Measurements from ENCODE around the gene UPK3B.
A peak's percentile ranks its signal among the peaks of the same experiment; 100 is the strongest.
"Not testable (repeated sequence)": the region's sequence is repeated elsewhere in the genome, so short reads cannot be mapped to it uniquely, and the experiment has no call there.

Gene UPK3B

DNA sequence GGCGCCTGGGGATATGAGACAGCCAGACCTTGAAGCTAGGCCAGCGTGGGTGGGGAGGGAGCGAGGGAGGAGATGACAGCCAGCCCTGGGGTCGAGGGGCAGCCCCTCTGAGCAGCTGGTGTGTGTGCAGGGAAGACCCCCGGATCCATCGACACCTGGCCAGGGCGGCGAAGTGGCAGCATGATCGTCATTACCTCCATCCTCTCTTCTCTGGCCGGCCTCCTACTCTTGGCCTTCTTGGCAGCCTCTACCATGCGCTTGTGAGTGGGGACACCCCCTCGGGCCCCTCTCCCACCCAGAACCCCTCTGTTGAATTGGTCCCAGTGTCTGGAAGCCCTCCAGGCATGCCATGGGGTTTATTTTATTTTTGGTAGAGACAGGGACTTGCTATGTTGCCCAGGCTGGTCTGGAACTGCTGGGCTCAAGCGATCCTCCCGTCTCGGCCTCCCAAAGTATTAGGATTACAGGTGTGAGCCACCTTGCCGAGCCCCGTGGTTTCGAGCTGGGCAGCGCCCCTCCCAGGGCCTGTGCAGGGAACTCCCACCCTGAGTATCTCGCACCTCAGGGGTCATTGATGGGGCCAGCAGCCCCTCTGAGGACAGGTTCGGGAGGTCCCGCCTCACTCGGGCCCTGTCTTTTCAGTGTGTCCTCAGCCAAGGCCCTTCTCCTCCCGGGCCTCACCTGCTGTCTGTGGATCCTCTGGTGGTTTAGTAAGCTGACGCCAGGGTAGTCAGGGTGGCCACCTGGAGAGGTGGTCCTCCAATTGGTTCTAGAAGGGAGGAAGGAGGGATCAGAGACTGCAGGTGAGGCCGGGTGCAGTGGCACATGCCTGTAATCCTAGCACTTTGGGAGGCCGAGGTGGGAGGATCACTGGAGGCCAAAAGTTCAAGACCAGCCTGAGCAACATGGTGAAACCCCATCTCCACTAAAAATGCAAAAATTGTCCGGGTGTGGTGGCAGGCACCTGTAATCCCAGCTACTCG is 3.8 kb downstream of the UPK3B start:
- no peak for DNase-seq (ENCODE audit: low read depth)

DNA sequence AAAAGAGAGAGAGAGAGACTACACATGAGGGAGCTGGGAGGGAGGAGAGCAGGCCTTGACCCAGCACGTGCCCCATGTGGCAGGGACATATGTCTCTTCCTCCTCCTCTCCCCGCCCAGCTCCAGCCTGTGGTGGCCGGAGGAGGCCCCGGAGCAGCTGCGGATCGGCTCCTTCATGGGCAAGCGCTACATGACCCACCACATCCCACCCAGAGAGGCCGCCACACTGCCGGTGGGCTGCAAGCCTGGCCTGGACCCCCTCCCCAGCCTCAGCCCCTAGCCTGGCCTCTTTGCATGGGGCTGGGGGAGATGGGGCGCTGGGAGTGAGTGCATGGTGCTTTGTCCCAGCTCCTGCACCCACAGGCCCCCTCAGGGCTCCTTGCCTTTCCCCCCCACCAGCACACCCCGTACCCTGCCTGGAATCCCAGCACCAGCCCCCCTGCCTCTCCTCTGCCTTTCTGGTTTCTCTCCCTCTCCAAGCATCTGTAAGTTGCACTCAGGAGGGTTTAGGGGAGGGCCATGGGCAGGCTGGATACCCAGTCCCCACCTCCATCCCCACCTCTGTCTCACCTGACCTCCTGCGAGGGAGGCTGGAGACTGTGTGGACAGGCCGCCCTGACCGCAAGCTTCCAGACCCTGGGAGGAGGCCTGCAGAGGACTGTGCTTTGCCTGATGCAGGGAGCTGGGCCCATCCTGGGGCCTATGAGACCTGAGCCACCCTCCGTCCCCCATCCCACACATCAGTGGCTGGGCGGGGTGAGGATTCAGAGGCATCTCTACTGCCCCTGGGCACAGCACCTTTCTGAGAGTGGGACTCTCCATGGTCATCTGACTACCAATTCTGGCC is 4.8 kb downstream of the UPK3B start:
- DNase-seq (ENCODE audit: low read depth) = no peak

GRCh38 chr7:76515999-76516443 is 5.7 kb downstream of the UPK3B start:
- peak; percentile 36 for DNase-seq (ENCODE audit: low read depth)

DNA sequence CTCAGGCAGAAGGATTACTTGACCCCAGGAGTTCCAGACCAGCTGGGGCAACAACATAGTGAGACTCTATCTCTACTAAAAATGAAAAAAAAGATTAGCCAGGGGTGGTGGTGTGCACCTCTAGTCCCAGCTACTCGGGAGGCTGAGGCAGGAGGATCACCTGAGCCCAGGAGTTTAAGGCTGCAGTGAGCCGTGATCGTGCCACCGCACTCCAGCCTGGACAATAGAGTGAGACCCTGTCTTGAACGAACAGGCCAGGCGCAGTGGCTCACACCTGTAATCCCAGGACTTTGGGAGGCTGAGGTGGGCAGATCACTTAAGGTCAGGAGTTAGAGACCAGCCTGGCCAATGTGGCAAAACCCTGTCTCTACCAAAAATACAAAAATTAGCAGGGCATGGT is 6.6 kb downstream of the UPK3B start:
- not testable (repeated sequence) for DNase-seq (ENCODE audit: low read depth)

GRCh38 chr7:76526183-76526582 is 15.8 kb downstream of the UPK3B start:
- not testable (repeated sequence) for DNase-seq (ENCODE audit: low read depth)

GRCh38 chr7:76531643-76532042 is 21.3 kb downstream of the UPK3B start:
- not testable (repeated sequence) for DNase-seq (ENCODE audit: low read depth)

DNA sequence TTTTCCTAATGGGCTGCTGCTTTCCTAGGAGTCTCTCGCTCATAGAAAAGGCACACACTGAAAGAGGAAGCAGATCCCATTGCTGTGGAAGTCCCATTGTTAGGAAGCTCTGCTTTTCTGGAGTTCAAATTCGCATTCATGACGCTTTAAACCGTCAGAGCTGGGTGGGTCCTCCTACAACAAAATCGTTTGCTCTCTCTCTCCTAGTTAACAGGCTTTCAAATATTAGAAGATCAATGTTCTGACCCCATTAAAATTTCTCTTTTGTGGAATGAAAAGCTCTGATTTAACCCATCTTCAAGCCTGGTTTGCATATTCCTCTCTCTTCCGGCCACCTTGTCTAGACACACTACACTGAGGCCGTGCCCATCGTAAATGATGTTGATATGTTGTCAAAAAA is 32.8 kb downstream of the UPK3B start, which contains the start of gene SPDYE16:
SPDYE16 (minus strand) TSS at position 101 of the 400 bp plus-strand sequence. CDS start 1,838 bp downstream, outside the sequence.
- DNase-seq (ENCODE audit: low read depth) = not testable (repeated sequence)

DNA sequence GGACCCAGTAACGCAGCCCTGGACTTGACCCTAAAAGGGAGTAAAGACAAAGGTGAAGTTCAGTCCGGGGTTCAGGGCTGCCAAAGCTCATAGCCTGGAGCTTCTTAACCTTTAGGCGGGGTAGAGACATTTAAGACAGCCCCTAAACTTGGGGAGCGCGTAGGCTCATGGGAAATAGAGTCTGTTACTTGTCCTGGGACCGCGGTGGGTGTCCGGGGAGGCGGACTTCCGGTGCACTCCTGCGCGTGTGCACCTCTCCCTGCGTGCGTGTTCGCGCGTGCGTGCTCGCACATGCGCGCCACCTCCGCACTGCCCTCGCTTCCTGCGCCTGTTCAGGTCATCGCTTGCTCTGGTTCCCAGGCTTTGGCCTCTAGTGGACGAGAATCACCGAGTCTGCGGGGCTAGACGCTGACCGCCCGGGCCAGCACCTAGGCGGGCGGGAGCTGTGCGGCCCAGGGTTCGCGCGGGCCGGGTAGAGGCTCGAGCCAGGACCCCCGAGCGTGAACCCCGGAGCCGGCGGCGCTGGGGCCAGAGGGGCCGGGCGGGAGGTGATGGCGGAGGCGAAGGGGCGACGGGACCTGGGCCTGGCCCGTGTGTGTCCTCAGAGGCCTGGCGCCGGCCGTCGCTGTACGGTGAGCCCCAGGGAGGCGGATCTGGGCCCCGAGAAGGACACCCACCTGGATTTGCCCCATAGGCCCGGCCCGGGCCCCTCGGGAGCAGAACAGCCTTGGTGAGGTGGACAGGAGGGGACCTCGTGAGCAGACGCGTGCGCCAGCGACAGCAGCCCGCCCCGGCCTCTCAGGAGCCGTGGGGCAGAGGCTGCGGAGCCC is 38.9 kb downstream of the UPK3B start:
- peak; percentile 92 for DNase-seq (ENCODE audit: low read depth)

- DNase-seq (ENCODE audit: low read depth) = not testable (repeated sequence)
These were observed 39.5 kb downstream of the UPK3B start for GRCh38 chr7:76549855-76550248.

DNA sequence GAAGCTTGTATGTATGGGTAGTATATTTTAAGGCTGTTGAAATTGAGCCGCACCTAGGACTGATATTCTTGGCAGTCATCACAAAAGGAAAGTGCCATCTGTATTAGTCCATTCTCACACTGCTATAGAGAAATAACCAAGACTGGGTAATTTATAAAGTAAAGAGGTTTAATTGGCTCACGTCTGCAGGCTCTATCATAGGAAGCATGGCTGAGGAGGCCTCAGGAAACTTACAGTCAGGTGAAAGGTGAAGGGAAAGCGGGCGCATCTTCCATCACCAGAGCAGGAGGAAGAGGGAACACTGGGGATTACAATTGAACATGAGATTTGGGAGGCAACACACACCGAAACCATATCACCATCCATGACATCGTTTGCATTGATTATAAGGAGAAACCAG is 41.6 kb downstream of the UPK3B start:
- DNase-seq (ENCODE audit: low read depth) = not testable (repeated sequence)

DNA sequence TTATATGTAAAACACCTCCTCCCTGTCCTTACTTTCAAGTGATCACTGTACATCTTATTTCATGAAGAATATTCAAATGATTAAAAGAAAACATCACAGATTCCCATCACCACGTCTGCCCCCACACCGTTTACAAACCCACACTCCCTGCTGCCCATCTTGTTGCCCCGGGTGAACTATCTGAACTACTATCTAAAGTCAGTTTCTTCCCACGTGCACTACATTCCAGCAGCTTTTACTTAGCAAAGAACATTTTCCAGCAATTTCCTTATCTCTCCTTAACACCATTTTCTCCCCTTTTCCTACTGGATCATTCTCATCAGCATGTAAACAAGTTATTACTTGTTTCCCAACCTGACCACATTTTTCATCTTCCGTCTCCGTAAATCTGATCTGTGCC is 49.3 kb downstream of the UPK3B start:
- peak; percentile 71 for DNase-seq (ENCODE audit: low read depth)

GRCh38 chr7:76560157-76560556 is 49.8 kb downstream of the UPK3B start:
- DNase-seq (ENCODE audit: low read depth) = peak; percentile 5

GRCh38 chr7:76561342-76561741 is 51.0 kb downstream of the UPK3B start:
- DNase-seq (ENCODE audit: low read depth) = not testable (repeated sequence)

DNA sequence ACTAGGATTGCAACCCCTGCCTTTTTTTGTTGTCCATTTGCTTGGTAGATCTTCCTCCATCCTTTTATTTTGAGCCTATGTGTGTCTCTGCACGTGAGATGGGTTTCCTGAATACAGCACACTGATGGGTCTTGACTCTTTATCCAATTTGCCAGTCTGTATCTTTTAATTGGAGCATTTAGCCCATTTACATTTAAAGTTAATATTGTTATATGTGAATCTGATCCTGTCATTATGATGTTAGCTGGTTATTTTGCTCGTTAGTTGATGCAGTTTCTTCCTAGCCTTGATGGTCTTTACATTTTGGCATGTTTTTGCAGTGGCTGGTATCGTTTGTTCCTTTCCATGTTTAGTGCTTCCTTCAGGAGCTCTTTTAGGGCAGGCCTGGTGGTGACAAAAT is 54.6 kb downstream of the UPK3B start:
- not testable (repeated sequence) for DNase-seq (ENCODE audit: low read depth)

Data from amniotic epithelial cell (primary cell).